Islet precursor cell (in vitro differentiated cells): Measurements from ENCODE around the gene KRT33A.
A peak's percentile ranks its signal among the peaks of the same experiment; 100 is the strongest.

Source experiments
- DNase-seq: peaks from one replicate; pipeline ENCODE4 v3.0.0-alpha.2; 2018

Gene KRT33A

GRCh38 chr17:41360296-41360995 is 9.8 kb upstream of the KRT33A start:
- peak; percentile 92 for DNase-seq

GRCh38 chr17:41354536-41354935 is 3.9 kb upstream of the KRT33A start:
- DNase-seq: no peak

- peak; percentile 68 for DNase-seq
Observed at GRCh38 chr17:41352597-41353366, 2.2 kb upstream of the KRT33A start.

GRCh38 chr17:41351177-41351576 is 549 bp upstream of the KRT33A start:
- no peak for DNase-seq

- DNase-seq: peak; percentile 51
Observed at GRCh38 chr17:41347869-41348760, 2.5 kb downstream of the KRT33A start.

- peak; percentile 31 for DNase-seq
Observed at GRCh38 chr17:41346421-41346820, 4.2 kb downstream of the KRT33A start.

- peak; percentile 28 for DNase-seq
Observed at GRCh38 chr17:41345992-41346391, 4.6 kb downstream of the KRT33A start.

GRCh38 chr17:41343029-41343428 is 7.6 kb downstream of the KRT33A start:
- peak; percentile 19 for DNase-seq

GRCh38 chr17:41340934-41341861 is 9.4 kb downstream of the KRT33A start:
- DNase-seq: no peak

- peak; percentile 41 for DNase-seq
Observed at GRCh38 chr17:41340494-41340893, 10.1 kb downstream of the KRT33A start.

- DNase-seq: peak; percentile 45
Observed at GRCh38 chr17:41339571-41340172, 11.0 kb downstream of the KRT33A start.

GRCh38 chr17:41338961-41339485 is 11.6 kb downstream of the KRT33A start:
- DNase-seq: peak; percentile 21

GRCh38 chr17:41335747-41336146 is 14.9 kb downstream of the KRT33A start:
- no peak for DNase-seq

- peak; percentile 43 for DNase-seq
Observed at GRCh38 chr17:41334385-41335305, 16.0 kb downstream of the KRT33A start.

GRCh38 chr17:41333836-41334235 is 16.8 kb downstream of the KRT33A start:
- peak; percentile 36 for DNase-seq

- peak; percentile 62 for DNase-seq
Observed at GRCh38 chr17:41333098-41333497, 17.5 kb downstream of the KRT33A start.

GRCh38 chr17:41332239-41332638 is 18.4 kb downstream of the KRT33A start:
- peak; percentile 55 for DNase-seq

- peak; percentile 38 for DNase-seq
Observed at GRCh38 chr17:41331606-41332005, 19.0 kb downstream of the KRT33A start.

GRCh38 chr17:41329279-41329948 is 21.2 kb downstream of the KRT33A start:
- peak; percentile 89 for DNase-seq

- DNase-seq: peak; percentile 49
Observed at GRCh38 chr17:41328207-41328606, 22.4 kb downstream of the KRT33A start.
